GM12872 (cell line): ENCODE data around the gene TCERG1L.

Source experiments
- TF ChIP-seq, protein P1 (sequence below): IDR thresholded peaks from 3 replicates; pipeline ENCODE4 v1.5.1; 2011; ENCODE audit warnings: low read depth, mild to moderate bottlenecking, low read length, moderate library complexity; ENCODE audit not compliant: insufficient read depth

TCERG1L gene

GRCh38 chr10:131300508-131300907 lies 11.0 kb downstream of the TCERG1L start:
- TF ChIP-seq, protein P1, sequence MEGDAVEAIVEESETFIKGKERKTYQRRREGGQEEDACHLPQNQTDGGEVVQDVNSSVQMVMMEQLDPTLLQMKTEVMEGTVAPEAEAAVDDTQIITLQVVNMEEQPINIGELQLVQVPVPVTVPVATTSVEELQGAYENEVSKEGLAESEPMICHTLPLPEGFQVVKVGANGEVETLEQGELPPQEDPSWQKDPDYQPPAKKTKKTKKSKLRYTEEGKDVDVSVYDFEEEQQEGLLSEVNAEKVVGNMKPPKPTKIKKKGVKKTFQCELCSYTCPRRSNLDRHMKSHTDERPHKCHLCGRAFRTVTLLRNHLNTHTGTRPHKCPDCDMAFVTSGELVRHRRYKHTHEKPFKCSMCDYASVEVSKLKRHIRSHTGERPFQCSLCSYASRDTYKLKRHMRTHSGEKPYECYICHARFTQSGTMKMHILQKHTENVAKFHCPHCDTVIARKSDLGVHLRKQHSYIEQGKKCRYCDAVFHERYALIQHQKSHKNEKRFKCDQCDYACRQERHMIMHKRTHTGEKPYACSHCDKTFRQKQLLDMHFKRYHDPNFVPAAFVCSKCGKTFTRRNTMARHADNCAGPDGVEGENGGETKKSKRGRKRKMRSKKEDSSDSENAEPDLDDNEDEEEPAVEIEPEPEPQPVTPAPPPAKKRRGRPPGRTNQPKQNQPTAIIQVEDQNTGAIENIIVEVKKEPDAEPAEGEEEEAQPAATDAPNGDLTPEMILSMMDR: no peak

GRCh38 chr10:131290781-131291180 lies 20.7 kb downstream of the TCERG1L start:
- TF ChIP-seq, protein P1: no peak

- TF ChIP-seq, protein P1: no peak
Measured at GRCh38 chr10:131288648-131289047, 22.9 kb downstream of the TCERG1L start.

DNA sequence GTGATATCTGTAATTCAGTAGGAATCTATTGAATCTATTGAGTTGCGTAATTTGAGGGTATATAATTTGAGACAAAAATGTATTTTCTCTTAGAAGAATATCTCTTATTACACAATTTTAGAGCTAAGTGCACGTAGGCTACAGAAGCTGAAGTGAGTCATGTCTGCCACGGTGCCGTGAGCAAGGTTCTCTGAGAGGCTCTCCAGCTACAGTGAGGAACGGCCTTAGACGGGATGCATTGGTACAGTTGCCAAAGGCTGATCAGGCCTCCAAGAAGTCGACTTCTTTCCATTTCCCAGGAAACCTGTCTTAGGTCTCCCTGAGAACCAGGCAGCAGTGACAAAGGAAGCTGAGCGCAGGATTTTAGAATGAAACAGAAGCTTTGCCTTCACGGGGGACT lies 28.6 kb downstream of the TCERG1L start:
- TF ChIP-seq, protein P1: no peak

GRCh38 chr10:131280101-131280500 lies 31.4 kb downstream of the TCERG1L start:
- TF ChIP-seq, protein P1: no peak

GRCh38 chr10:131279516-131279915 lies 32.0 kb downstream of the TCERG1L start:
- TF ChIP-seq, protein P1: no peak

DNA sequence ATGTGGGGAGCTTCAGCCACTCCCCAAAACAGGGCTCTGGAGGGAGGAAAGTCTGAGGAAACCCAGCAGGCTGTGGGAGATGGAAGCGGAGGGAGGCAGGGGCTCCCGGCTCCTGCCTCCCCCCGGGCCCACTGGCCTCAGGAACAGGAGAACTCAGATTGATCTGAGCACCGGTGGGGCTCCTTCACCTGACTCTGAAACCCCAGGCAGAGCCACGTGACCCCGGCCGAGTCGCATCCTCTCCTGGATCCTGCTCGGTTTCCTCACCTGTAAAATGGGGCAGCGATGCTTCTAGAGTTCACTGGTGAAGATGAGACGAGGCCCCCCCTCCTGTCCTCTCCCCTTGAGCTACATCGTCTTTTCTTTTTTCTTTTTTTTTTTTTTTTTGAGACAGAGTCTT lies 33.6 kb downstream of the TCERG1L start:
- TF ChIP-seq, protein P1: no peak

GRCh38 chr10:131277278-131277677 lies 34.2 kb downstream of the TCERG1L start:
- TF ChIP-seq, protein P1: no peak
